ENCODE results near the gene ZNF215. TPM values are rescaled to one million over a fixed set of nuclear protein-coding genes. Genes with fewer than 3 reads are reported as not detected.

The ZNF215 gene
- total RNA-seq, 6 experiments from 2014 or later: 4.7 to 6.5 (median 5.6) TPM

GRCh38 chr11:6925007-6925577, 1.1 kb upstream of the ZNF215 start:
- peaks cover 23% of the 10 kb centered on the region for H3K4me1 Mint-ChIP-seq (ENCODE audit: low read depth)
- H3K36me3 Mint-ChIP-seq (ENCODE audit: low read depth): 0 out of 2 replicates have a peak, but pooled peaks cover under 1% of the 10 kb centered on the region
- no peaks in the 10 kb centered on the region for H3K9me3 Mint-ChIP-seq
- no peaks in the 10 kb centered on the region for H3K27me3 Mint-ChIP-seq (ENCODE audit: insufficient read depth)
- TF ChIP-seq, protein P1, sequence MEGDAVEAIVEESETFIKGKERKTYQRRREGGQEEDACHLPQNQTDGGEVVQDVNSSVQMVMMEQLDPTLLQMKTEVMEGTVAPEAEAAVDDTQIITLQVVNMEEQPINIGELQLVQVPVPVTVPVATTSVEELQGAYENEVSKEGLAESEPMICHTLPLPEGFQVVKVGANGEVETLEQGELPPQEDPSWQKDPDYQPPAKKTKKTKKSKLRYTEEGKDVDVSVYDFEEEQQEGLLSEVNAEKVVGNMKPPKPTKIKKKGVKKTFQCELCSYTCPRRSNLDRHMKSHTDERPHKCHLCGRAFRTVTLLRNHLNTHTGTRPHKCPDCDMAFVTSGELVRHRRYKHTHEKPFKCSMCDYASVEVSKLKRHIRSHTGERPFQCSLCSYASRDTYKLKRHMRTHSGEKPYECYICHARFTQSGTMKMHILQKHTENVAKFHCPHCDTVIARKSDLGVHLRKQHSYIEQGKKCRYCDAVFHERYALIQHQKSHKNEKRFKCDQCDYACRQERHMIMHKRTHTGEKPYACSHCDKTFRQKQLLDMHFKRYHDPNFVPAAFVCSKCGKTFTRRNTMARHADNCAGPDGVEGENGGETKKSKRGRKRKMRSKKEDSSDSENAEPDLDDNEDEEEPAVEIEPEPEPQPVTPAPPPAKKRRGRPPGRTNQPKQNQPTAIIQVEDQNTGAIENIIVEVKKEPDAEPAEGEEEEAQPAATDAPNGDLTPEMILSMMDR (IDR thresholded peaks at IDR 0.05): no peak
- no peak overlapping the region; the same call in 1 of the 2 replicates for H3K4me3 Mint-ChIP-seq
- peak overlapping the region; percentile 72; the same call in 1 of the 2 replicates for H3K27ac Mint-ChIP-seq
- no peak for DNase-seq

DNA sequence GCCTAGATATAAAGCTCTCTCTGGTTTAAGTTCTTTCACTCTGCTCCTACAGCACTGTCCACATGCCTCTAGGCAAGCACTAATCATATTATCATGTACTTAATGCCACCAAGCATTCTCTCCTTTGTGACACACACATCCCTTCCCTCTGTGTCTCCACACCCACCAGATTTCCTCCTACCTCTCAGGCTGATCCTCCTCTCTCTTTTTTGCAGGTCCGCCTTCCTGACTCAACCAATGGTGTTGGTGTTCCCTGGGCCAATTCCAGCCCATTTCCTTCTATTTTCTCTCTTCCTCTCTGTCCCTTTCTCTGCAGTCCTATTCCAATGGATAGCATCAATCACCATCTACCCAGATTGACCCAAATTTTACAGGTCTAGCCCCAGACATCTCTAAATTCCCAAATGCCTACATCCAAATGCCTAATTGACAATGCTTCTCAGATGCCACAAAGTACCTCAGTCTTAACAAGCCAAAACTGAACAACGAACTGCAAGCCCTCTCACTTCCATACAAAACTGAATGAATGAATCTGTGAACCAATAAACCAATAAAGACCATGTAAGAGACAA, 504 bp upstream of the ZNF215 start:
- no peaks in the 10 kb centered on the region for H3K9me3 Mint-ChIP-seq
- TF ChIP-seq, protein P1 (IDR thresholded peaks at IDR 0.05): no peak
- peaks cover 23% of the 10 kb centered on the region for H3K4me1 Mint-ChIP-seq (ENCODE audit: low read depth)
- DNase-seq: peak; percentile 19
- H3K27ac Mint-ChIP-seq: peak overlapping the region; percentile 72
- H3K27me3 Mint-ChIP-seq (ENCODE audit: insufficient read depth): no peaks in the 10 kb centered on the region
- H3K4me3 Mint-ChIP-seq: peak overlapping the region; percentile 98
- H3K36me3 Mint-ChIP-seq (ENCODE audit: low read depth): peaks cover 6% of the 10 kb centered on the region

GRCh38 chr11:6927030-6927617, 898 bp downstream of the ZNF215 start:
- H3K27ac Mint-ChIP-seq: peak overlapping the region; percentile 72

GRCh38 chr11:6928916-6929315, 2.7 kb downstream of the ZNF215 start:
- Mint-ChIP-seq H3K36me3 (ENCODE audit: low read depth) (peaks cover 18% of the 10 kb centered on the region), H3K27me3 (ENCODE audit: insufficient read depth) (no peaks in the 10 kb centered on the region), H3K4me3 (no peak overlapping the region), H3K4me1 (ENCODE audit: low read depth) (peaks cover 23% of the 10 kb centered on the region), H3K9me3 (no peaks in the 10 kb centered on the region), H3K27ac (no peak overlapping the region)
- TF ChIP-seq, protein P1 (IDR thresholded peaks at IDR 0.05): no peak
- no peak for DNase-seq

More at GRCh38 chr11:6927030-6927617, 898 bp downstream of the ZNF215 start:
- H3K9me3 Mint-ChIP-seq: no peaks in the 10 kb centered on the region
- no peaks in the 10 kb centered on the region for H3K27me3 Mint-ChIP-seq (ENCODE audit: insufficient read depth)
- TF ChIP-seq, protein P1 (IDR thresholded peaks at IDR 0.05): no peak
- peak overlapping the region; percentile 98 for H3K4me3 Mint-ChIP-seq
- peaks cover 7% of the 10 kb centered on the region for H3K36me3 Mint-ChIP-seq (ENCODE audit: low read depth)
- H3K4me1 Mint-ChIP-seq (ENCODE audit: low read depth): peaks cover 23% of the 10 kb centered on the region
- DNase-seq: no peak

GRCh38 chr11:6931146-6931713, 5.0 kb downstream of the ZNF215 start:
- Mint-ChIP-seq H3K4me1 (ENCODE audit: low read depth) (peaks cover 15% of the 10 kb centered on the region), H3K27me3 (ENCODE audit: insufficient read depth) (no peaks in the 10 kb centered on the region), H3K4me3 (no peak overlapping the region), H3K36me3 (ENCODE audit: low read depth) (peaks cover 18% of the 10 kb centered on the region), H3K27ac (no peak overlapping the region), H3K9me3 (no peaks in the 10 kb centered on the region)
- DNase-seq: no peak
- TF ChIP-seq, protein P1 (IDR thresholded peaks at IDR 0.05): no peak
